HG03103 (cell line): ENCODE data around the gene GOLGA7B.

Source experiments
- ATAC-seq: cut with Tn5 transposase; IDR thresholded peaks from one replicate; pipeline ENCODE4 v1.9.1; 2021; ENCODE audit warnings: low read depth; ENCODE audit not compliant: unreplicated experiment

The GOLGA7B gene

DNA sequence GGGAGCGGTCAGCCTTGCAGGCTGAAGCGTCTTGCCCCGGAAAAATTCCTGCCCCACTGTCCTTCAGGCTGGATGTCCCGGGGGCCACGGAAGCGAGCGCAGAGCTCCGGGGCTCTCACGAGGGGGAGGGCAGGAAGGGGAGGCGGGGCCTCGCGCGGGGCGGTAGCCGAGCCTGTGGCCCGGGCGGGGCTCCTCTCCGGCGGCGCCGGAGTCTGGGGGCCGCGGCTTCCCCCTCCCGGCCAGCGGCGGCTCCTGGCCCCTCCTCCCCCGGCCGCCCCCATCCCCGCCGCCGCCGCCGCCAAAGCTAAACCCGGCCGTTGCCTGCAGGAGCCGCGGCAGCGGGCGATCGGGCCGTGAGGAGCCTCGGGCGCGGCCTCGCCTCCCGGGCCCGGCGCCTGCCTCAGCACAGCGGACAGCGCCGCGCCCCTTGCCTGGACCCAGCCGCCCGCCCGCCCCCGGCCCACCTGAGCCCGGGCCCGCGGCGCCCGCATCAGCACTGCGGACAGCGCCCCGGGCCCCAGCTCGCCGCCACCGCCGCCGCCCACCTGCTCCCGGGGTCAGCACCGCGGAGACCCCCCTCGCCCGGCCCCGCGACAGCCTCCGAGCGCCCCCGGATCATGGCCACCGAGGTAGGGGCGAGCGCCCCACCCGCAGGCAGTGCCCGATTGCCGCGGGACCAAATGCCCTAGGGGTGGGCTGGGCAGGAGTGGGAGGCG, at the start of gene GOLGA7B:
GOLGA7B (plus strand) TSS at position 157 of the 716 bp plus-strand sequence; CDS start at position 618, 461 bp downstream.
- no peak for ATAC-seq

DNA sequence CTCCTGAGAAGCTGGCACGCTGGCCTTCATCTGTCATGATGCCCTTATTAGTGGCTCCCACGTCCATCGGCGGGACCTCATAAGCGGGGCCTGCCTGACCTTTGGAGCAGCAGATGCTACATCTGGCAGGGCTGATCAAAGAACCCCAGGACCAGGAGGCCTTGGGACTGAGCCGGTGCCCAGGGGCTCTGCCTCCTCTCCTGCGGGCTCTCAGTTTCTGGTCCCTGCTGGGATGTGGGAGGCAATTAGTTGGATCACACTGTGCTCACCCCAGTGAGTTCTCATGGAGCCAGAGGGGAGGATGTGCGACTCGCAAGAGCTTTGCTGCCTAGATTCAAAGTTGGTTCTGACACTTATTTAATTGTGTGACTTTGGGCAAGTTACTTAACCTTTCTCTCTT, 49.2 kb upstream of the GOLGA7B start:
- no peak for ATAC-seq

DNA sequence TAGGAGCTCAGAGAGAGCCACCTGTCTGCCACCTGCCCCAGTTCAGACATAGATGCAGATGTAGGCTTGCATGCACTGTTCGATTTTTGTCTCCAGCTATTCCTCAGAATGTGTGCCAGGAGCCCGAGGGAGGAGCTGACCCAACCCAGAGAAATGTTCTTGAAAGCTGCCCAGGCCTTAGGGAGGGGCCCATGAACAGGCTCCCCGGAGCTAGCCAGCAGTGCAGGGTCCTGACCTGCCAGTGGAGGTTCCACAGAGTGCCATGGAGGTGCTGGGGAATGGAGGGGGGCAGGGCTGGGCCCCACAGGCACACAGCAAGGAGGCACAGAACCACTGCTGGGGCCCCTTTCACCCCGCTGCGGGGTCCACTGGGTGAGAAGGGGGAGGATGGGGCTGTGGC, 48.2 kb upstream of the GOLGA7B start:
- no peak for ATAC-seq

DNA sequence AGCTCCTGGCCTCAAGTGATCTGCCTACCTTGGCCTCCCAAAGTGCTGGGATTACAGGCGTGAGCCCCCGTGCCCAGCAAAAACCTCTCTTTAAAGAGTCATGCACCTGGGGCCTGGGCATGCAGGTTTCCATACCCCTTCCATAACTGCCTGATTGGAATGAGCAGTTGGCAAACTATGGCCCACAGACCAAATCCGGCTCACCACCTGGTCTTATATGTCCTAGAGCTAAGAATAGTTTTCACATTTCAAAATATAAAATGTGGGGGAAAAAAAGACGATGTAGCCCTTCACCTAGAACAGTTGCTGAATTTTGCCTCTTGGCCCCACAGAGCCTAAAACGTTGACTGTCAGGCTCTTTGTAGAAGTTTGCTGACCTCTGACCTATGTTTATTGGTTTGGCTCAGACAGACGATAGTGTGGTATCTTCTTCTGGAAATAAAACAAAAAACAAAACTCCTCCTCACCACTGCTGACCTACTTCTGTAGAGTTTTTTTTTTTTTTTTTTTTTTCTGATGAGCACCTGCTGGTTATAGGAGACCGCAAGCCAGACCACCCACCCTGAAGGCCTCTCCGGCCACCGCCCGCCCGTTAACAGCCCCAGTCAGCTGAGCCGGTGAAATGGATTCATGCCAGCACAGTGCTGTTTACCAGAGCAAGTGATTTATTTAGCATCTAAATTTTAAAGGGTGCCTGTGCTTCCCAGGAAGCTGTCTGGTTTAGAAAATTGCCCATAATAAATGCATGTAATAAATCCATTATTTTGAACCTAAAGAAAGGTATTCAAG, 44.4 kb upstream of the GOLGA7B start:
- ATAC-seq = no peak

DNA sequence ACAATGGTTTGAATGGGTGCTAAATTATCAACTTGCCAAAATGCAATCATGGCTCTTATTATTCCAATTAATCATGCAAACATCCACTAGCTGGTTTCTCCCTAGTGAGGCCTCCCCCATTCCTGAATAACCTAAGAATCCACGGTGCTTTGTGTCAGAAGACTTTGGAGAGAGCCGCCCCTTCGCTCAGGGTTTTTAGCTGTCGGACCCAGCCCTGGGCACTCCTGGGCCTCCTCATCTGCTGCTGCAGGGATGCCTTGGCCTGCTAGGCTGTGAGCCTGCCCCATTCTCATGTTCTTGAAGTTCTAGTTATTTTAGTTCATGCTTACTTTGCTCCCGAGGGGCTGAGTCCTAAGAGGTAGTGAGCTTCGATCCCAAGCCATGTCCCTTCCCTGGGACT, 43.7 kb upstream of the GOLGA7B start:
- no peak for ATAC-seq

DNA sequence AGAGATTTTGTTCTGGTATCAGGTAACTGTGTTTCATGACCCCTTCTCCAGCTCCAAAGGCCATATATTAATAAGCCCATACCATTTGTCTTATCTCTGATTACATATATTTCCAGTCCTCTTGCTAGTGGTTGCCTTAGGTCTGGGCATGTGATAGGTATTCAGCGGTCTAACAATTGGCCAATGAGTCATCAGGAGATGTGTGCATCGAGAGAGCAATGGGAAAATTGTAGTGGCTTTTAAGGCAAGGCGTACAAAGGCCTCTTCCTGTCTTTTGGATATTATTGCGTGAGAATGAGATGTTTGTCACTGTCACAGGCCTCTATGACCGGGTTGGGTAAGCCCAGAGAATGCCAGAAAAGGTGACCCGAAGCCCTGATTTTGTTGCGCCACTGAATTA, 39.2 kb upstream of the GOLGA7B start:
- no peak for ATAC-seq

DNA sequence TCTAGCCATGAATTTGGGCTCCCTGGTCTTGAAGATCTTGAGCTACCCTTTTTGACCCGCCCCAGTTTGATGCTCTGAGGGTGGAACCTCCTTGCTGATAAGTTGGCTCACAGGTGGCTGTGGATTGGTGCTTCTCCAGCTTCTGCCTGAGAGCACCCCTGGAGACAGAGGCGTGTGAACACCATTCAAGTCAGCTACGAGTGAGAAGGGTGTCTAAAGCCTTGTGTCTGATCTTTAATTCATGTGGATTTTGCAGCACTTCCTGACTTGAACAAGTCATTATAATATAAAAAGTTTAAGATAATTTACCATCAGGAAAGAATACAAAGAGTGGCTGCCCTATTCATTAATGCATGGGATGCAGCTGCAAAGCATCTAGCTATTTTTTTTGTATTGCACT, 37.7 kb upstream of the GOLGA7B start:
- no peak for ATAC-seq

DNA sequence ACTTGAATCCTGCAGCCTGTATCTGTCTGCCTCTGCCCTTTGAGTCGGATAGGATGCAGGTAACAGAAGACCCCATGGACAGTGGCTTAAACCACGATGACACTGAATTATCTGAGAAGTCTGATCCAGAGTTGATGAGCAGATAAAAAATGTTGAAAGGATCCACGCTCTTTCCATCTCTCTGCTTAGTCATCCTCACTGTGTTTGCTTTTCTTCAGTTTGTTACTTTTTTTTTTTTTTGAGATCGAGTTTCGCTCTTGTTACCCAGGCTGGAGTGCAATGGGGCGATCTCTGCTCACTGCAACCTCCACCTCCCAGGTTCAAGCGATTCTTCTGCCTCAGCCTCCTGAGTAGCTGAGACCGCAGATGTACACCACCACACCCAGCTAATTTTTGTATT, 36.9 kb upstream of the GOLGA7B start:
- no peak for ATAC-seq

DNA sequence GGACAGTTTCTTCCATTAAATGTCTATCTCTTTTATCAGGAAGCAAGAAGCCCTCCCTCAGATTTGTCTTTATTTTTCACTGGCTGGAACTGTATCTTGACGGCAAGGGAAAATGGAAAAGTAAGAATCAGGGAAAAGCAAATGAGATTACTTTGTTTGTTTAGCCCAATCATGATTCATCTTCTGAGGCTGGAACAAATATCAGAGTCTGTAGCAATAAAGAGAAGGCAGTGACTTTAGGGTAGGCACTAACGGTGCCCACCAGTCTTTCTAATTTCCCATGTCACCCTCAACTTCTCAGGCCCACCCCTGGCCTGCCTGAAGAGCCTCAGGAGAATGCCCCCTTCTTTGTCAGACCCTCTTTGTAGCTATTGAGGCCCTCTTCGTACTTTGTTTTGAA, 36.3 kb upstream of the GOLGA7B start:
- no peak for ATAC-seq

DNA sequence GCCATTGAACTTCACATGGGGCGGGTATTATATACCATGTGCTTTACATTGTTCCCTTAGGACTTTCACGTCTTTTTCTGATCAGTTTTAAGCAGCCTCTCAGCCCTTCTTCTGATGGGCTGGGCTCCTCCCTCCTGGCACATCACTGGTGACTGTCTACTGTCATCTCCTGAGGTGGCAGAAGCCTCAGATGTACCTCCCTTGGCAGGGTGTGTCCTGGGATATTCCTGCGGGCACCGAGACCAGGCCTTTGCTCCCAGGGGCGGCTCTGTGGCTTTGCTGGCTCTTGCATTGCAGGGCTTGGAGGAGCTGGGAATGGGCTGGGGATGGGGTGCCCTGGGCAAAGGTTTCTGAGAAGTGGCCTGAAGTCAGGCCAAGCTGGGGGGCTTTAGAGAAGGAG, 34.6 kb upstream of the GOLGA7B start:
- no peak for ATAC-seq

DNA sequence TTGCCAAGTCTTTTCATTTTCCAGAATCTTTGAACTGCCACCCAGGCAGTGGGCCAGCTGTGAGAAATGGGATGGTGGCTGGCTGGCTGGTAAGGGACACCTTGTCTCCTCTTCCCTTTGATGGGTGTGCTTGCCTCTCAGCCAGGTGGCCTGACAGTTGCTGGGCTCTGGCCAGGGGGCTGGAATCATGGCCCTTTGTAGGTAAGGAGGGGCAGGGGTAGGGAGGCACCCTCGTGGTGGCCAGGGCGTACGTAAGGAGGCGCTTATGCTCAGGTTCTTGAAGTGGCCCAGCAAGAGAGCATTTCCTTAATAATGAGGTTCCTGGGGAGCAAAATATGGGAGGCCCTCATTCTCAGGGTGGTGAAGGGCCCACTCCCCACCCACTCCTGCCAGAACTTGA, 33.0 kb upstream of the GOLGA7B start:
- no peak for ATAC-seq

DNA sequence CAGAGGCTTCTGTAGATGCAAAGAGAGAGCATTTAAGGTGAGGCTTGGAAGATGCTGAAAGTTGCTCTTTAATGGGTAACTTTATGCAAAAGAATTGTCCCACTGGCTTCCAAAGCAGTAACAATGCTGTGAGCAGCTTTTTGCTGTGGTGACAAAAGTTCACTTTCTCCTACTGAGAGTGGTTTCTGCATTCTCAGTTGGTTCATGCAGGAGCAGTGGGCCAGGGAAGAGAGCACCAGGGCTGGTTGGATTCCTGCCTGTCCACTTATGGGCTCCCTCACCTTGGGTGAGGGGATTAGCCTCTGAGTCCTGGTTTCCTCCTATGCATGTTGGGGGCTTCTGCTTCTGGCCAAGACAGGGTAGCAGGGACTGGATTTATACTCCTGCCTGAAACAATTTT, 31.1 kb upstream of the GOLGA7B start:
- ATAC-seq = no peak

DNA sequence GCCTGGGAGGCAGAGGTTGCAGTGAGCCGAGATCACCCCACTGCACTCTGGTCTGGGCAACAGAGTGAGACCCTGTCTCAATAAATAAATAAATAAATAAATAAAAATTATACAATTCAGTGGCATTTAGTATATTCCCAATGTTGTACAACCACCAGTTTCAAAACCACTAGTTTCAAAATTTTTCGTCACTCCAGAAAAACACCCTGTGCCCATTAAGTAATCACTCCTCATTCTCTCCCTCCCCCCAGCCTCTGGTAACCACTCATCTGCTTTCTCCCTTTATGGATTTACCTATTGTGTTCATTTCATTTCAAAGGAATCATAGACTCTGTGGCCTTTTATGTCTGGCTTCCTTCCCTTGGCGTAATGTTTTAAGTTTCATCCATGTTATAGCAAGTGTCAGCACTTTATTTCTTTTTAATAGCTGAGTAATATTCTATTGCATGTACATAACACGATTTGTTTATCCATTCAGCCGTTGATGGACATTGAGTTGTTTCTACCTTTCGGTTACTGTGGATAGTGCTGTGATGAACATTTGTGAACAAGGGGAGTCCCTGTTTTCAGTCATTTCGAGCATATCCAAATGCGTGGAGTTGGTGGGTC, 29.4 kb upstream of the GOLGA7B start:
- ATAC-seq = no peak

DNA sequence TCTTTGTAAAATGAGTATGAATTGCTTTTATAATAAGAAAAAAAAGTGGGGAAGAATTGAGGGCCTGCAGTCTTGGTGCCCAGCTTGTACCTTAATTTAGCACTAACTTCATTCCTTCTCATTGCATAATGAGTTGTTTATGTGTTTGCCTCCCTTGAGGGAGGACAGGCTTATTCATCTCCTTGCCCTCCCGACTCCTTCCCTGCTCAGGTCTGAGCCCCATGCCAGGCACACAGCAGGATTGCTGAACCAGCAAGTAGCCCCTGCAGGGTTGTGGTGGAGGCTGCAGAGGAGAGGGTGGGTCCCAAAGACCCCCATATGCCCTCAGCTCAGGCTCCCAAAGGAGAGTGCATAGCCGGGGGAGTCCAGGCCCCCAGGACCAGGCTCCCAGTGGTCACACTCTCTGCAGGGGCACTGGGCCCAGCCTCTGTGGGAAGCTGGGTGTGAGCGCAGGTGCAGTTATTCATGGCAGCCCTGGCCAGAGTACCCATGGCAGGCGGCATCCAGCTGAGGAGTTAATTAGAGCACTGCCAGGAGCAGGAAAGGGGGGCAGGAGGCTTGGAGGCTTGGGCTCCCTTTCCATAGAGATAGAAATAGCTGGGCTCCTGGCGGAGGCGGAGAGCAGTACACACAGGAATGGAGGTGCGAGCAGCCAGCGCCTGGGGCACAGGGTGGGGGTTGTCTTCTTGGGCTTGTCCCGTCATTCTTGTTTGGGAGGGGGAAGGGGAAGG, 28.2 kb upstream of the GOLGA7B start:
- ATAC-seq = no peak

DNA sequence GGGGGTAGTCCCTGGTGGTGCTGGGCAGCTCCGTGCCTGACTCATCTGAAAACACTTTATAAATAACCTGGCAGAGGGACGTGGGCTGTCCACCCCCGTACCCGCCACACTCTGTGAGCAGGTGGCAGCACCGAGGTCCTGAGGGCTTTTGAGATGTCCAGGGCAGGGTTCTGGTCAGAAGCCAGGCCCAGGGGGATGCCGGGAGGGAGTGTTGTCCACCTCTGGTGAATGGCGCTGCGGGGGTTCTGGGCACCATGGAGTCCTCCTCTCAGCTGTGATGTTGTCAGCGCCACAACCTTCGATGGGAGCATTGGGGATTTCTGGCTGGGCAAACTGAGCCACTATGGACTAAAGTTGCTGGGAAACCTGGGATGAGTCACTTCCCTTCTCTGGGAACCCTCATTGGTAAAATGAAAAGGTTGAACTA, 27.4 kb upstream of the GOLGA7B start:
- no peak for ATAC-seq

DNA sequence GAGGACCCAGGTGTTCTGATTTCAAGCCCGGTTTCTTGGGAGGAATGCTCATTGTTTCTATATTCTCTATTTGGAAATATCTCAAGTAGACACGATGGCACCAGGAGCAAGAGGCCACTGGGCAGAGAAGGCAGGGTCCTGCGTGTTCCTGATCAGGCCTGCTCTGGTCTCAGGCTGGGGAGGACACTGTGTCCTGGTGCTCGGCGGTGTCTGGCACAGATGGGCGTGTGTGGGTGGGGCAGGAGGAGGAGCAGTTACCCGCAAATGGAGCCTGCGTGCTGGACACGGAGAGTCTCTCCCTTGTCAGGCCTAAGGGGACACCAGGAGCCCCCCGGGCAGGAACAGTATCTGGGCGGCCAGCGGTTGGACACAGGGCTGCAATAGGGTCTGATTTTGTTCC, 25.9 kb upstream of the GOLGA7B start:
- ATAC-seq = no peak

DNA sequence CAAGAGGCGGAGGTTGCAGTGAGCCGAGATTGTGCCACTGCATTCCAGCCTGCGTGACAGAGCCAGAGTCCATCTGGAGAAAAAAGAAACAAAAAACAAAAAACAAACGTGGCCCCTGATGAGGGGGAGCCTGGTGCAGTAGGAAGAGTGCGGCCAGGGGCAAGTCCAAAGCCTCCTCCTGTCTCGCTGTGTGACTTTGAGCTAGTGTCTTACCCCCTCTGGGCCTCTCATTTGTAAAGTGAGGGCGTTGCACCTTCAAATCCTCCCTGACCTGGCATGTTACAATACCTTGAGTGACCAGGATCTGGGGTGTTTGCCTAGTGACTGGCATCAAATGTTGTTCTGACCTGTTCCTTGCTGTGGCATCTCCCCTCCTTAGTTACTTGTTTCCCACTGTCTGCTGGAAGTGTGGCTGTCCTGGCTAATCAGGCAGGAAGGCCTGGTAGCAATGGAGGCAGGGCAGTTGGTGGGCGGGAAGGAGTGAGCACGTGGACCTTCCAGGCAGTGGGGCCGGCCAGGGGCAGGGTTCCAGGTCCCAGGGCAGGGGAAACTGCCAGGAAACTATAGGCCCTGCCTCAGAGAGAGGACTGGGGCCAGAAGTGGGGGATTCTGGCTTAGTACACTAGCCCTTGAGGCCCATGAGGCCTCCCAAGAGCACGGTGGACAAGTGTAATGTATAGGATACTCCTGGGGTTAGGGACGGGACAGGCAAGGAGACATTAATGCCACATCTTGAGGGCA, 24.5 kb upstream of the GOLGA7B start:
- ATAC-seq = no peak

DNA sequence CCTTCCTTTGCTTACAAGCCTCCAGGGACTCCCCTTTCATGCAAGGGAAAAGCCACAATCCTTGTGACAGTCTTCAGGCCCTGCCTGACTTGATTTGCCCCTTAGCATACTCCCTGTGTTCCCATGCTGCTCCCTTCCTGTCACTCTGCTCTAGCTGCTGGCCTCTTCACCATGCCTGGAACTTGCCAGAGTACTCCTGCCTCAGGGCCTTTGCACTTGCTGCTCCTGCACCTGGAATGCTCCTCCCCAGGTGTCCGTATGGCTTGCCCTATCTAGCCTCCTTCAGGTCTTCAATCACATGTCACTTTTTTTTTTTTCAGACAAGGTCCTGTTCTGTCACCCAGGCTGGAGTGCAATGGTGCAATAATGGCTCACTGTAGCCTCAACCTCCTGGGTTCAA, 22.8 kb upstream of the GOLGA7B start:
- no peak for ATAC-seq

DNA sequence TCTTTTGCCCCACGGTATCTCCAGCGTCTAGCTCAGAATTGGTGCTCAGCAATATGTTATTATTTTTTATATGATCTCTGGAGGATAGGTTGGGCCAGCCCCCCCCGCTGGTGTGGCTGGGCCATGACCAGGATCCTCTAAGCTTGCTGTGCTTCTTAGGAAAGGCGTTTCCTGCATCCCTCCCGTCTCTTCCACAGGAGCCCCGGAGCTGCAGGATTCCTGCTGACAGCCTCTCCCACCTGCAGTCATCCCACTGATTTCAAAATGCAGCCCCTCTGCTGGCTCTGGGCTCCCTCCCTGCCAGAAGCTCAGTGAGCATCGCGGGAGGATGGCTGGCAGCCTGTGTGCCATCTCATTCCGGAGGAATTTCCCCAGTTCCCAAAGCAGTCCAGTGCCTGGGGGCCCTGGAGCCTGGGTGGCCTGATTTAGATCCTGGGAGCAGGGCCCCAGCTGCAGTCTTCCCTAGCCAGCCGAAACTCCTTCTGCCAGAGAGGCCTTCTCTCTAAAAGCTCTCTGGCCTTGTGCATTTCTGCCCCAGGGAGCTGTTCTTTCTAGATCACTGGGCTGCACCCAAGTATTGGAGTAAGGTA, 21.8 kb upstream of the GOLGA7B start:
- ATAC-seq = no peak

DNA sequence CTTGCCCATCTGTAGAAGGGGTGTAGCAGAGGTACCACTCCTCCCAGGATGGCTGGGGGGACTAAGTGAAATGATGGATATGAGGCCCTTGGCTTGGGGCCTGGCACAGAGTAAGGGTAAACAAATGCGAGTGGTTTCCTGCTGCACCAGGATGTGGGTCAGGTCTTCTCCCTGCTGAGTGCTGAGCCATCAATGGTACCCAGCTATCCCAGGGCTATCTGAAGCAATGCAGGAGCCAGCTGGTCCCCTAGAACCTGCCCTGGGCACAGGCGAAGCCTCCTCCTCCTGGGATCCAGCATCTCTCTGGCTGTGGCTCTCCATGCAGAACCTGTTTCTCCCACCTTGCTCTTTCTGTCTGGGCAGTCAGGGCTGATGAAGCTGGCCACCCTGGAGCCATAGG, 20.9 kb upstream of the GOLGA7B start:
- no peak for ATAC-seq
